GM21576 (cell line): ENCODE measurements around the gene UGGT2.
"Not testable (repeated sequence)": the region's sequence is repeated elsewhere in the genome, so short reads cannot be mapped to it uniquely, and the experiment has no call there.

Source experiments
- ATAC-seq: cut with Tn5 transposase; IDR thresholded peaks from one replicate; pipeline ENCODE4 v1.9.1; 2021; ENCODE audit warnings: mild to moderate bottlenecking, moderate library complexity; ENCODE audit not compliant: unreplicated experiment

UGGT2 gene

DNA sequence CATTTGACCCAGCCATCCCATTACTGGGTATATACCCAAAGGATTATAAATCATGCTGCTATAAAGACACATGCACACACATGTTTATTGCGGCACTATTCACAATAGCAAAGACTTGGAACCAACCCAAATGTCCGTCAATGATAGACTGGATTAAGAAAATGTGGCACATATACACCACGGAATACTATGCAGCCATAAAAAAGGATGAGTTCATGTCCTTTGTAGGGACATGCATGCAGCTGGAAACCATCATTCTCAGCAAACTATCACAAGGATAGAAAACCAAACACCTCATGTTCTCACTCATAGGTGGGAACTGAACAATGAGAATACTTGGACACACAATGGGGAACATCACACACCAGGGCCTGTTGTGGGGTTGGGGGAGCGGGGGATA, 2.2 kb downstream of the UGGT2 start:
- ATAC-seq = not testable (repeated sequence)

DNA sequence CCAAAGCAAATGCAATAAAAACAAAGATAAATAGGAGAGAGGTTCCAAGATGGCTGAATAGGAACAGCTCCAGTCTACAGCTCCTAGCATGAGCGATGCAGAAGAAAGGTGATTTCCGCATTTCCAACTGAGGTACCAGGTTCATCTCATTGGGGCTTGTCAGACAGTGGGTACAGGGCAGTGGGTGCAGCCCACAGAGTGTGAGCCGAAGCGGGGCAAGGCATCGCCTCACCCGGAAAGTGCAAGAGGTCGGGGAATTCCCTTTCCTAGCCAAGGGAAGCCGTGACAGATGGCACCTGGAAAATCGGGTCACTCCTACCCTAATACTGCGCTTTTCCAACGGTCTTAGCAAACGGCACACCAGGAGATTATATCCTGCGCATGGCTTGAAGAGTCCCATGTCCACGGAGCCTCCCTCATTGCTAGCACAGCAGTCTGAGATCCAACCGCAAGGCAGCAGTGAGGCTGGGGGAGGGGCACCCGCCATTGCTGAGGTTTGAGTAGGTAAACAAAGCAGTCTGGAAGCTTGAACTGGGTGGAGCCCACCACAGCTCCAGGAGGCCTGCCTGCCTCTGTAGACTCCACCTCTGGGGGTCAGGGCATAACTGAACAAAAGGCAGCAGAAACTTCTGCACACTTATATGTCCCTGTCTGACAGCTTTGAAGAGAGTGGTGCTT, 6.6 kb downstream of the UGGT2 start:
- not testable (repeated sequence) for ATAC-seq

DNA sequence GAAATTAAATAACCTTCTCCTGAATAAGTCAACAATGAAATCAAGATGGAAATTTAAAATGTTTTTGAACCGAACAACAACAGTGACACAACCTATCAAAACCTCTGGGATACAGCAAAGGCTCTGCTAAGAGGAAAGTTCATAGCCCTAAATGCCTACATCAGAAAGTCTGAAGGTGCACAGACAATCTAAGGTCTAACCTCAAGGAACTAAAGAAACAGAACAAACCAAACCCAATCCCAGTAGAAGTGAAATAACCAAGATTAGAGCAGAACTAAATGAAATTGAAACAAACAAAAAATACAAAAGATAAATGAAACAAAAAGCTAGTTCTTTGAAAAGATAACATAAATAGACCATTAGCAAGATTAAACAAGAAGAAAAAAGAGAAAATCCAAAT, 9.0 kb downstream of the UGGT2 start:
- ATAC-seq = no peak

DNA sequence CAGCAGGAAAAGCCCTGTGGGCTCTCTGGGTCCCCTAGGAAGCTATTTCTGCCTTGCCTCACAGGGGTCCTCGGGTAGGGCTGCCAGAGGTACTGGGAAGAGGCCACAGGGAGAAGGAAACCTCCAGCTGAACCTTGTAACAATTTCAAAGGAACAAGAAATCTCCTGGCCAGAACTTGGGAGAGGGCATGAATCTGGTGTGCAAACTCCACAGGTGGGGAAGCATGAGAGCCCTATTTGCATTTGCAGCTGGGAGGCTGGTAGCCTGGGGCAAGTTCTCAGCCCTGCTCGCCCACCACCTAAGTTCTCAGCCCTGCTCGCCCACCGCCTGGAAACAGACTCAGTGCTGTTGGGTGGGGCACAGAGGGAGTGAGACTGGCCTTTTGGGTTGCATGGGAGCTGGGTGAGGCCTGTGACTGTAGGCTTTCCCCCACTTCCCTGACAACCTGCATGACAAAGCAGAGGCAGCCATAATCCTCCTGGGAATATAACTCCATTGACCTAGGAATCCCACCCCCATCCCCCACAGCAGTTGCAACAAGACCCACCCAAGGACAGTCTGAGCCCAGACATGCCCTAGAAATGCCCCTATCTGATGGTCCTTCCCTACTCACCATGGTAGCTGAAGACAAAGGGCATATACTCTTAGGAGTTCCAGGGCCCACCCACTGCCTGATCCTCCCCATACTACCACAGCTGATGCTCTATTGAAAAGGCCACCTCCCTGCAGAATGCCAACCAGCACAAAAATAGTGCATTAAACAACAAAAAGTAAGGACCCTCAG, 11.7 kb downstream of the UGGT2 start:
- ATAC-seq = no peak

- ATAC-seq = no peak
These were observed 16.7 kb downstream of the UGGT2 start for GRCh38 chr13:96036515-96036914.

DNA sequence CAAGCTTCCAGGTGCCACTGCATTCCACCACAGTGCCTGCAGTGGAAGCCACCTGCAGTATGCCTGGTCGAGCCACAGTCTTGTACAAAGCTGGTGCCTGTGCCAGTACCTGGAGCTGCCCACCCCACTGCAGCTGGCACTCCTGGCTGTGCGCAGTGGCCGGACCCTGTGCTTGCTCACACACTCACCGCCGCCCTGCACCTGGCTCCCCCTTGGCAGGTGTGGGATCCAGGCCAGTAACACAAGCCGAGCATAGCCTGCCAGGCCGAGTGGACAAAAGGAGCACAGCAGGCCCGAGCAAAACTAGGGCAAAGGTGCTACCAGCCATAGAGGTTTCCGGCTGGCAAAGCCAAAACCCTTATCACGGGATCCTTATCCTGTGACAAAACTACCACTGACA, 18.5 kb downstream of the UGGT2 start:
- ATAC-seq = no peak

DNA sequence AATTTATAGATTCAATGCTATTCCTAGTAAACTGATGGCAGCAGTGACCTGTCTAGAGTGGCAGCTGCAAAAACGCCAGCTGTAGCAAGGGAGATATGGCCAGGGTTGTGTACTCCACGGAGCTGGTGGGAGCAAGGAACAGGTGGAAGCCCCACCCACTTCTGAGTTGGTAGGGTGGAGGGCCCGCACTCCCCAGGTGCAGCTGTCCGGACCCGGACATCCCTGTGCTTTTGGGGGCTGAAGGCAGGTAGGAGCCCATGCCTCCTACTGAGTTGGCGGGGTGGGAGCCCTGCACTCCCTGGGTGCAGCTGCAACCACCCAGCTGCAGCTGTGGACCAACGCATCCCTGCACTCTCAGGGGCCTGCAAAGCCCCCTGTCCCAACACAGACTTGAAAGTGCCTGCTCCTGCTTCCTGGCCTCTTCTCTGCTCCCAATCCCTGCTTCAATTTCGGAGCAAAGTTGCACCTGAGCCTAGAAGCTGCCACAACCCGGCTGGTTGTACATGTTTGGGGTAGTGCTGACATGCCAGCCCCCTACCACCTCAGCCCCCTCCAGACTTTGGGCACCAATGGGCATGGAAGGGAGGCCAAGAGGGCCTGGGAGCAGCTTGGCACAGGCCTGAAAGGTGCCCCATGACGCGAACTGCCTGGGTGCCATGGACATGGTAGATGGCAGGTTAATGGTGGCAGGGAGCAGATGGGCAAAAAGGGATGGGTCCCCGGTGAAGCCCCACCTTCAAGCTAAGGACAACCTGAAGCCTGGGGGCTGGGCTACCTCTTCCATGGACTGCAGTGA, 19.8 kb downstream of the UGGT2 start:
- no peak for ATAC-seq

GRCh38 chr13:96032717-96033116, 20.5 kb downstream of the UGGT2 start:
- no peak for ATAC-seq

DNA sequence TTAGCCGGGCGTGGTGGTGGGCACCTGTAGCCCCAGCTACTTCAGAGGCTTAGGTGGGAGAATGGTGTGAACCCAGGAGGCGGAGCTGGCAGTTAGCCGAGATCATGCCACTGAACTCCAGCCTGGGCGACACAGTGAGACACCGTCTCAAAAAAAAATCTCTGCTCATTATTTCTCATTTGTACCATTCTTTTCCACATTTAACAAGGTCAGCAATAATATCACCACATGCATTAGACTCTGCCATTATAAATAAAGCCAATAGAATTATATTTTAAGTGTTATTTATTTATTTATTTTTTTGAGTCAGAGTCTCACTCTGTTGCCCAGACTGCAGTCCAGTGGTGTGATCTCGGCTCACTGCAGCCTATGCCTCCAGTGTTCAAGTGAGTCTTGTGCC, 24.2 kb downstream of the UGGT2 start:
- ATAC-seq = no peak

DNA sequence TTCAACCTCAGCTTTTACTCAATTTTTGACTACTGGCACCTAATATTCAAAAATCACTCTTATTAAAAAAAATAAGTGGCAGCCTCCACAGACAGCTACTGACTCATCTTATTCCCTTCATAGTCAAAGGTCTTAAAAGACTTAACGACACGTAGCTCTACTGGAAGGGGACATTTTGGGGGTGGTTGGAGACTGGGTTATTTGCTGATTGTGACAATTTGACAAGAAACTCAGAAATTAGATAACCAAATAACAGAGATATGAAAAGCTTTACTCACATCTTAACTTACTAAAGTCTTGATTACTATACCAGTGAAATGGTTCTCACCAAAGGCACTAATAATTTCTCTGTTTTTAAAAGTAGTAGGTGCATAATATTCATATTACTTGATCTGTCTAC, 25.7 kb downstream of the UGGT2 start:
- no peak for ATAC-seq

GRCh38 chr13:96025283-96025682, 27.9 kb downstream of the UGGT2 start:
- no peak for ATAC-seq

DNA sequence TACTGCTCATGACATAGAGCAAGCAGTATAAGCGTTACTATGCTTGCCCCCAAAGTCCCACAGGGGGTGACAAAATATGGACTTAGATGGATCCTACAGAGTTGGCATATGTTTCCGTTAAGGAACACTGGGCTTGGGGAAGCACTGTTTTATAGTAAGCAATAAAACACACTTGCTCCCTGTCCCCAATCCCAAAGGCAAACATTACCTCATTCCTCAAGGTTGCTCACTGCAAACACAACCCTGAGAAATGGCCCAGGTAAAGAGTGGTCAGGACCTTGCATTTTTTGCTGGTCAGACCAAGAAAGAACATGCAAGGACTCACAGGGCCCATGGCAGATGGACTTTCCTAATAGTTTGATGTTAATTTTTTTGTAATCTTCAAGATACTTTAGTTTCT, 32.3 kb downstream of the UGGT2 start:
- no peak for ATAC-seq

GRCh38 chr13:96020155-96020575, 33.0 kb downstream of the UGGT2 start:
- ATAC-seq = peak; percentile 96

GRCh38 chr13:96018135-96018534, 35.1 kb downstream of the UGGT2 start:
- ATAC-seq = no peak

DNA sequence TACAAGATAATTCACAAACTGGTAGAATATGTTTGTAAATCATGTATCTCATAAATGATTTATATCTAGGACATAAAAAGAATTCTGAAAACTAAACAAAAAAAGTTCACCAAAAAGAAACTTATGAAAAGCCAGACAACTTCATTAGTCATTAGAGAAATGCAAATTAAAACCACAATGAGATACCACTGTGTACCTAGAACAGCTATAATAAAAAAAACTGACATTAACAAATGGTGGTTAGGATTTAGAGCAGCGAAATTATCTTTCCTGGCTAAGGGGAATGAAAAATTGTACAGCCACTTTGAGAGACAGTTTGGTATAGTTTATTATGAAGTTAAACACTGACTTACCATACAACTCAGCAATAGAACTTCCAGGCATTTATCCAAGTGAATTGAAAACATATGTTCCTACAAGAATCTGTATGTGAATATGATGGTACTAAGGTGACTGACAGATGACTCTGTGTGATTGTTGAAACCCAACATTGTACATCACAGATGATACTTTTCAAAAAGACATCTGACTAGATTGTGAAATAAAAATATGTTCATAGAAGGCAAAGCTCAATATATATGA, 41.8 kb downstream of the UGGT2 start:
- ATAC-seq = no peak

- no peak for ATAC-seq
These were observed 49.9 kb downstream of the UGGT2 start for GRCh38 chr13:96003304-96003703.

DNA sequence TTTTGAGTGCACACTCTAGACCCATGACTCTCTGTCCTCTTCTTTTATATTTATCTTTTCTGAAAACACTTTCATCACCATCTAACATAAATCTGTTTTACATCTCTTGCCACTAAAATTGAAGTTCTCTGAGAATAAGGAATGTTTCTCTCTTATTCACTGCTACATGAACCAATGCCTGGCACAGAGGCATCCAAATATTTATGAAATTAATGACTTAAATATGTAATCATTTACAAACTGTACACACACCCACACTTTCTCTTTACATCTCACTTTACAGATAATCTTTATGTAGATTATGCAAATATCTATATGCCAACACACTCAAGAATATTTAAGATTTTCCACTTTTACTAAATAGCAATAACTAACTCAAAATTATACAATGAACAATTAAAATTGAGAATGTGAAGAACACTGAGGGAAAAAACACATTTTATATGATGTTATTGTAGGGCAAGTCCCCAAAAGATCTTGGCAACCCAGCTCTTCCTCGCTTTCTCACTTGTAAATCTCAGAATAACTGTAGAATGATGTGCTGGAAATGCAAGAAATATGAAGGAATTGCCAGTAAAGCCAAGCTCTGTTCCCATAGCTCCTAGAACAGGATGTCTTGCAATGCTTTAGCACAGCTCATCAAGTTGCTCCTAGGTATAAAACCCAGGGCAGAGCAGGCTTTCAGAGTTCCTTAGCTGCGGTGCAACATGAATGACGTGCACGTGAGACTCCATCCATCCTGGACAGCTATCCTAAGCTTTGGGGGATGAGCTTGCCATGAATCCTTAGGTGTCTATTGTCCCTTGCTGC, 50.7 kb downstream of the UGGT2 start:
- ATAC-seq = no peak

- no peak for ATAC-seq
These were observed 53.1 kb downstream of the UGGT2 start for GRCh38 chr13:96000069-96000468.

GRCh38 chr13:95987841-95988240, 65.4 kb downstream of the UGGT2 start:
- ATAC-seq = no peak

GRCh38 chr13:95982144-95982543, 71.1 kb downstream of the UGGT2 start:
- ATAC-seq = no peak
